Measurements from ENCODE around the gene PTN. TPM values are rescaled to one million over a fixed set of nuclear protein-coding genes. Genes with fewer than 3 reads are reported as not detected.

PTN gene
- total RNA-seq, 1 donor from 2014 or later: 145 TPM

DNA sequence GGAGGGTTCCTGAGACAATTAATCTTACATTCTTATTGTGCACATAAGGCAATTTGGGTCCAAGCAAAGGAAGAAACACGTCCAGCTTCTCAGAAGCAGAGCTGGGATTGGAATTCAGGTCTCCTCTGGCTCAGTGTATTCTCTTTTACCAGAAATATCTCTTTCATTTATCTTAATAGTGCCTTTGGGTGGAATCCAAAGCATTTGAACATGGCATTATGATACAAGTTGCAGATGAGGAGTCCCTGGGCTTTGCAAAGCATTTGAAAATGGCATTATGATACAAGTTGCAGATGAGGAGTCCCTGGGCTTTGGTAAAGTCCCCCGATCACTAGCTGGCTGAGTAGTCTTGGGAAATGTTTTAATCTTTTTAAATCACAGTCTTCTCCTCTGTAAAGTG is 30.0 kb upstream of the PTN start:
- TF ChIP-seq, protein P1, sequence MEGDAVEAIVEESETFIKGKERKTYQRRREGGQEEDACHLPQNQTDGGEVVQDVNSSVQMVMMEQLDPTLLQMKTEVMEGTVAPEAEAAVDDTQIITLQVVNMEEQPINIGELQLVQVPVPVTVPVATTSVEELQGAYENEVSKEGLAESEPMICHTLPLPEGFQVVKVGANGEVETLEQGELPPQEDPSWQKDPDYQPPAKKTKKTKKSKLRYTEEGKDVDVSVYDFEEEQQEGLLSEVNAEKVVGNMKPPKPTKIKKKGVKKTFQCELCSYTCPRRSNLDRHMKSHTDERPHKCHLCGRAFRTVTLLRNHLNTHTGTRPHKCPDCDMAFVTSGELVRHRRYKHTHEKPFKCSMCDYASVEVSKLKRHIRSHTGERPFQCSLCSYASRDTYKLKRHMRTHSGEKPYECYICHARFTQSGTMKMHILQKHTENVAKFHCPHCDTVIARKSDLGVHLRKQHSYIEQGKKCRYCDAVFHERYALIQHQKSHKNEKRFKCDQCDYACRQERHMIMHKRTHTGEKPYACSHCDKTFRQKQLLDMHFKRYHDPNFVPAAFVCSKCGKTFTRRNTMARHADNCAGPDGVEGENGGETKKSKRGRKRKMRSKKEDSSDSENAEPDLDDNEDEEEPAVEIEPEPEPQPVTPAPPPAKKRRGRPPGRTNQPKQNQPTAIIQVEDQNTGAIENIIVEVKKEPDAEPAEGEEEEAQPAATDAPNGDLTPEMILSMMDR (IDR thresholded peaks at IDR 0.05; ENCODE audit: unreplicated experiment): no peak
- Mint-ChIP-seq H3K27ac (peak overlapping the region; percentile 54), H3K36me3 (peaks cover 5% of the 10 kb centered on the region), H3K9me3 (peaks cover 16% of the 10 kb centered on the region), H3K27me3 (ENCODE audit: low read depth) (no peaks in the 10 kb centered on the region), H3K4me1 (peaks cover 24% of the 10 kb centered on the region), H3K4me3 (no peak overlapping the region)
- DNase-seq (ENCODE audit: low spot score in 2 of 2, unreplicated experiment in 2 of 2): no peak

DNA sequence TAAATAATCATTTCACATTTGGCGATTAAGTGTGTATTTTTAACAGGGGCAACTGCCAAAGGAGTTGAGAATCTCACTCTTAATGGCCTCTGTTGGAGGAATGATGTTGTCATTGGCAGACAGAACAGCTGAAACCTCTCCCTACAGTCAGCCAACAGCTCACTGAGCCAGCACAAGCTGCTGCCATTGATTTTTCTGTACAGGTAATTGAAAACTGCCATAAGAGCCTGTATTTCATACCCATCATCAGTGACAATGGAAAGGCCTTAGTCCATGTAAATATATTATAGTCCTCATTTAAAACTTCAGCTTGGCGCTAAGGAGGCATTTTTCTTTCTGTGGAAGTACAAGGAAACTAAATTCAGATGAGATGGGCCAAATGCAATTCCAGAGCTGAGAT is 28.1 kb upstream of the PTN start:
- Mint-ChIP-seq H3K9me3 (peaks cover 13% of the 10 kb centered on the region), H3K4me1 (peaks cover 24% of the 10 kb centered on the region)

DNA sequence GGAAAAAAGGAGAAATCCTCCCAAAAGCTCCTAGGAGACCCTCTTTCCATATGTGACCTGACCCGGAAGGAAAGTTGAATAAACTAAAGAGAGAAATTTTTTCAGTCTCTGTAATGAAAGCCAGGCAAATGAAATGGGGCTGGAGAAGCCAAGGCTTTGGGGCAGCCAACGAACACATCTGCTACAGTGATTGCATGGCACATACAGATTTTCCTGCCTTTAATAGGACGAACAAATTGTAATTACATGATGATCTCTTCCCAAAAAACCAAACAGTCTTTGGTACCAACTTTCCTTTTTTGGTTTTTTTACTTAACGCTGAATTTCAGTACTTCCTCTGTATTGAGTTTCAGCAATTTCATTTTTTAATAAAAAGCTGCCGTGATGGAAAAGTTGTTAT is 23.5 kb upstream of the PTN start:
- DNase-seq (ENCODE audit: low spot score in 2 of 2, unreplicated experiment in 2 of 2): no peak
- no peak overlapping the region for H3K4me3 Mint-ChIP-seq
- peaks cover 5% of the 10 kb centered on the region for H3K36me3 Mint-ChIP-seq
- peaks cover 41% of the 10 kb centered on the region for H3K9me3 Mint-ChIP-seq
- no peak overlapping the region for H3K27ac Mint-ChIP-seq
- TF ChIP-seq, protein P1 (IDR thresholded peaks at IDR 0.05; ENCODE audit: unreplicated experiment): no peak
- no peaks in the 10 kb centered on the region for H3K27me3 Mint-ChIP-seq (ENCODE audit: low read depth)
- peaks cover 4% of the 10 kb centered on the region for H3K4me1 Mint-ChIP-seq

More for the DNA sequence above, 28.1 kb upstream of the PTN start:
- no peaks in the 10 kb centered on the region for H3K27me3 Mint-ChIP-seq (ENCODE audit: low read depth)
- no peak for DNase-seq (ENCODE audit: low spot score in 2 of 2, unreplicated experiment in 2 of 2)
- H3K27ac Mint-ChIP-seq: no peak overlapping the region
- H3K4me3 Mint-ChIP-seq: no peak overlapping the region
- no peaks in the 10 kb centered on the region for H3K36me3 Mint-ChIP-seq
- TF ChIP-seq, protein P1 (IDR thresholded peaks at IDR 0.05; ENCODE audit: unreplicated experiment): no peak

DNA sequence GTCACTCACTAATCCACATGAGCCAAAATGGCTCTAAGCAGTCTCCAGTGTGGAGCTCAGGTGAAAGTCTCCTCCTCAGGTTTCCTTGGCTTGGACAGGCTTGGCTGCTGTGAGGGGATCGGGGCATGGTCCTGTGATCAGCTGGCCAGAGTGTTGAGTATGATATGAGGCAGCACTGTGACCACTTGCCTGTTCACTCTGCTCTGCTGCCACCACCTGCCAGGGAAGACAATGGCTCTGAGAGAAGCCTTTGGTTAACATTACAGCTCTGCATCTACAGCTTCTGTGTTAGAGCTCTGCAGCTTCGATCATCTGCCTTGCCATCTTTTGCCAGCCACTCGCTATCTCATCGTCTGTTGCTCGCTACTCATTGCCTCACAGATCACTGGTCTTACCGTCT is 20.1 kb upstream of the PTN start:
- Mint-ChIP-seq H3K27ac (no peak overlapping the region), H3K27me3 (ENCODE audit: low read depth) (no peaks in the 10 kb centered on the region), H3K4me3 (no peak overlapping the region), H3K36me3 (peaks cover 16% of the 10 kb centered on the region), H3K4me1 (no peaks in the 10 kb centered on the region), H3K9me3 (peaks cover 63% of the 10 kb centered on the region)
- no peak for DNase-seq (ENCODE audit: low spot score in 2 of 2, unreplicated experiment in 2 of 2)
- TF ChIP-seq, protein P1 (IDR thresholded peaks at IDR 0.05; ENCODE audit: unreplicated experiment): no peak

DNA sequence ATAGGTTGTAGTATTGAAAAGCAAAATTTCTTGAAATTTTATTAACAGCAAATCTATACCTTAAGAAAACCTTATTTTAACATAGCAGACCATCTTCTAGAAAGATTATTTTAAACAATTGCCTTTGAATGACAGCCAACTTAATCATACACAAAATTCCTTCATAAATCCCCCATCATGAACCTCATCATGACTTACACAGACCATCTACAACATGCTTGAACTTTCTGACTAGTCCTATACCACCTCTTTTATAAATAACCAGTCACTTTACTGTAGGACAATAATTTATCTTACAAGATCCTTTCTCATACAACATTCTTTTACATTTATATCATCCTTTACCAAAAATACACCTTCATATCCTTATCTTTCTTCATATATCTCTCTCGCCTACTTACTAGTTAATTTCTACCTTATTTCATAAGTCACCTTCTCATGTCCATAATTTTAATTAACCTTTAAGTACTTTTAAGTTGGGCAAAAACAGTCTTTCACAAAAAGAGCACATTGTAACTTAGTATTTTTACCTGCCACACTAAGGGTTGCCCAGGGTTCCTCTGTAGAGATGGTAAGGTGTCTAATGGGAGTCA is 16.6 kb upstream of the PTN start:
- Mint-ChIP-seq H3K27ac (no peak overlapping the region), H3K36me3 (peaks cover 20% of the 10 kb centered on the region), H3K9me3 (peaks cover 77% of the 10 kb centered on the region), H3K27me3 (ENCODE audit: low read depth) (no peaks in the 10 kb centered on the region), H3K4me3 (no peak overlapping the region), H3K4me1 (no peaks in the 10 kb centered on the region)
- TF ChIP-seq, protein P1 (IDR thresholded peaks at IDR 0.05; ENCODE audit: unreplicated experiment): no peak
- DNase-seq (ENCODE audit: low spot score in 2 of 2, unreplicated experiment in 2 of 2): no peak

DNA sequence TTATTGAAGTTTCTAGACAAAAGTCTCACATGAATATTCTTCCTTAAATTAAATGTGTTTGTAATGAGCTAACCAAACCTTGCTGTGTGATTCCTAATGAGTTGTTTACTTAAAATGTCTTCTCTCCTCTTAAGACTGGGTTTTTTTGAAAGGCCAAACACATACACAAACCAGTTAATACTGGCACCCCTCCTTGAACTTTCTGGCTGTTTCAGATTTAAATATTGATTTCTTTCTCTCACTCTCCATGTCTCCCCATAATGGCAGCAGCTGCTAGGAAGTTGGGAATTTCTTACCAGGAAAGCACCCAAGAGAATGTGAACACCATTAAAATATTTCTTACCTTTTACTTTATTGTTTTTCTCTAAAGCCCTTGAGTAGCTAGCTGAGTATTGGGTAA is 11.4 kb upstream of the PTN start:
- TF ChIP-seq, protein P1 (IDR thresholded peaks at IDR 0.05; ENCODE audit: unreplicated experiment): no peak
- no peak overlapping the region for H3K4me3 Mint-ChIP-seq
- no peak overlapping the region for H3K27ac Mint-ChIP-seq
- H3K27me3 Mint-ChIP-seq (ENCODE audit: low read depth): no peaks in the 10 kb centered on the region
- peaks cover 9% of the 10 kb centered on the region for H3K36me3 Mint-ChIP-seq
- no peak for DNase-seq (ENCODE audit: low spot score in 2 of 2, unreplicated experiment in 2 of 2)
- H3K9me3 Mint-ChIP-seq: peaks cover 36% of the 10 kb centered on the region
- H3K4me1 Mint-ChIP-seq: peaks cover 27% of the 10 kb centered on the region
